OCI-LY3 (cell line): ENCODE data around the gene MAGI2.

Source experiments
- CTCF ChIP-seq: fragments of 200-600, 300-600 bp; sonication (generic); IDR thresholded peaks from 2 replicates; pipeline ENCODE4 v1.5.1; 2014; ENCODE audit warnings: antibody characterized with exemption, low read length, low read depth
- EZH2phosphoT487 ChIP-seq: fragments of 200-600 bp; shearing (Covaris generic); IDR thresholded peaks from 2 replicates; pipeline ENCODE4 v1.6.1; 2018; ENCODE audit warnings: antibody characterized with exemption, mixed run types, low read depth

- TF ChIP-seq CTCF (no peak), EZH2phosphoT487 (no peak)
Observed at GRCh38 chr7:78169992-78170391, 1283.5 kb downstream of the MAGI2 start.
